Gastrocnemius medialis (tissue), 4 donors: ENCODE measurements around the gene KRT75. TPM values are rescaled to one million over a fixed set of nuclear protein-coding genes. Genes with fewer than 3 reads are reported as not detected.

Source experiments
- ATAC-seq, 2 donors: fragments of 150-250 bp; one replicate each; pipeline ENCODE4 v1.9.1; 2016
- DNase-seq, 2 donors: peaks; one replicate each; pipeline ENCODE4 v3.0.0-alpha.2; 2019
- H3K27ac ChIP-seq, 4 donors: fragments of 200-600 bp; sonication (generic); 1 replicate in 1 of 4; 2 replicates in 3 of 4; pipeline ENCODE4 v1.5.1; 2016 to 2018; ENCODE audit warnings: mild to moderate bottlenecking in 2 of 4, moderate library complexity in 1 of 4
- H3K27me3 ChIP-seq, 3 donors: fragments of 200-600 bp; sonication (generic) in 2 of 3; 1 replicate in 1 of 3; 2 replicates in 2 of 3; pipeline versions ENCODE4 v1.5.1 to v1.6.0; 2016 to 2019; ENCODE audit warnings: mild to moderate bottlenecking in 1 of 3, moderate library complexity in 1 of 3
- H3K36me3 ChIP-seq, 2 donors: fragments of 200-600 bp; sonication (generic) in 1 of 2; one replicate each; pipeline ENCODE4 v1.5.1; 2017 to 2018
- H3K4me1 ChIP-seq, 2 donors: fragments of 200-600 bp; sonication (generic) in 1 of 2; one replicate each; pipeline ENCODE4 v1.5.1; 2016 to 2017; ENCODE audit warnings: mild to moderate bottlenecking in 2 of 2
- H3K4me3 ChIP-seq, 4 donors: fragments of 200-600 bp; sonication (generic) in 3 of 4; 1 replicate in 1 of 4; 2 replicates in 3 of 4; pipeline ENCODE4 v1.5.1; 2016 to 2019; ENCODE audit warnings: mild to moderate bottlenecking in 2 of 4
- H3K9me3 ChIP-seq, 3 donors: fragments of 200-600 bp; sonication (generic) in 2 of 3; 1 replicate in 1 of 3; 2 replicates in 2 of 3; pipeline ENCODE4 v1.5.1; 2016 to 2019
- POLR2A ChIP-seq, 2 donors: fragments of 450-650 bp; IDR thresholded peaks; one replicate each; pipeline ENCODE4 v1.6.1; 2017; ENCODE audit warnings: antibody characterized with exemption in 2 of 2, mild to moderate bottlenecking in 2 of 2, moderate library complexity in 2 of 2
- in situ Hi-C, 4 donors: fragments of 200-750 bp; cut with MboI; loops; one replicate each; pipeline versions ENCODE4 v1.15.0 to v1.8.0; 2017; ENCODE audit warnings: low sequenced_read_pairs in 4 of 4
- intact Hi-C: fragments of 100-400 bp; cut with DNase I; formaldehyde crosslinking; loops from one replicate; pipeline ENCODE4 v1.15.1; 2023; ENCODE audit warnings: low total_unique reads
- total RNA-seq, 4 donors: library from RNA; depleted of rRNA; stranded (reverse); fragments of >200 nt; gene quantifications; one replicate each; pipeline versions ENCODE4 v1.1.0 to v1.2.3, GENCODE V29; 2016
- TF ChIP-seq, protein P1 (sequence below), 5 experiments: fragments of 450-650 bp in 3 of 5; fragments of 200-600 bp in 2 of 5; sonication (generic) in 2 of 5; IDR thresholded peaks in 4 of 5; conservative IDR thresholded peaks in 1 of 5; 1 replicate in 4 of 5; 2 replicates in 1 of 5; pipeline ENCODE4 v1.5.1; 2016 to 2019; ENCODE audit warnings: antibody characterized with exemption in 5 of 5, mild to moderate bottlenecking in 3 of 5, moderate library complexity in 3 of 5

The KRT75 gene
- total RNA-seq, 4 donors from 2014 or later: not detected

DNA sequence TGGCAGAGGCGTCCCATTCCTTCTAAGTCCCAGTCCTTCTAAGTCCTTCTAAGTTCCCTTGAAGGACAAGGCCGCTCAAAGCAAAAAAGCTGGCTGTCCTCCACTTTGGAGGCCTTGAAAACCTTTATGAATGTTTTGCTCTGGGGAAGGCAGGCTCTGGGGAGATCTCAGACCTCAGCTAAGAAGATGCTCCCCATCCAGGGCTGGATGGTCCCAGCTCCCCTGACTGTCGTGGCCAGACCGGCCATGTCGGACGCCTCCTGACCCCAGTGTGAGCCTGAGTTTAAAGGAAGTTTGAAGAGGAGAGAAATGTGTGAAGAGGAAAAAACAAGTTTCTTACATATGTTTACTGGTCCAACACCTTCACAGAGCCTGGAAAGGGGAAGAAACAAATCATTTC is 54.6 kb downstream of the KRT75 start:
- no peak overlapping the region for H3K4me3 ChIP-seq
- in situ Hi-C loops: loop anchor here in 2 of 4 donors (10.0 to 25.0 kb wide), 2 partner anchors 505 to 608 kb away; no protein-coding TSS in a partner anchor
- ATAC-seq (no peak), DNase-seq (no peak)
- no peak overlapping the region for H3K27ac ChIP-seq
- intact Hi-C loops: no loop called here
- no peaks in the 10 kb centered on the region for H3K27me3 ChIP-seq
- no peaks in the 10 kb centered on the region for H3K9me3 ChIP-seq
- no peaks in the 10 kb centered on the region for H3K4me1 ChIP-seq
- no peak for TF ChIP-seq POLR2A (IDR thresholded peaks at IDR 0.05)
- TF ChIP-seq, protein P1, sequence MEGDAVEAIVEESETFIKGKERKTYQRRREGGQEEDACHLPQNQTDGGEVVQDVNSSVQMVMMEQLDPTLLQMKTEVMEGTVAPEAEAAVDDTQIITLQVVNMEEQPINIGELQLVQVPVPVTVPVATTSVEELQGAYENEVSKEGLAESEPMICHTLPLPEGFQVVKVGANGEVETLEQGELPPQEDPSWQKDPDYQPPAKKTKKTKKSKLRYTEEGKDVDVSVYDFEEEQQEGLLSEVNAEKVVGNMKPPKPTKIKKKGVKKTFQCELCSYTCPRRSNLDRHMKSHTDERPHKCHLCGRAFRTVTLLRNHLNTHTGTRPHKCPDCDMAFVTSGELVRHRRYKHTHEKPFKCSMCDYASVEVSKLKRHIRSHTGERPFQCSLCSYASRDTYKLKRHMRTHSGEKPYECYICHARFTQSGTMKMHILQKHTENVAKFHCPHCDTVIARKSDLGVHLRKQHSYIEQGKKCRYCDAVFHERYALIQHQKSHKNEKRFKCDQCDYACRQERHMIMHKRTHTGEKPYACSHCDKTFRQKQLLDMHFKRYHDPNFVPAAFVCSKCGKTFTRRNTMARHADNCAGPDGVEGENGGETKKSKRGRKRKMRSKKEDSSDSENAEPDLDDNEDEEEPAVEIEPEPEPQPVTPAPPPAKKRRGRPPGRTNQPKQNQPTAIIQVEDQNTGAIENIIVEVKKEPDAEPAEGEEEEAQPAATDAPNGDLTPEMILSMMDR (IDR thresholded peaks at IDR 0.05 in 4 of 5, conservative IDR thresholded peaks at IDR 0.05 in 1 of 5): no peak
- no peaks in the 10 kb centered on the region for H3K36me3 ChIP-seq

DNA sequence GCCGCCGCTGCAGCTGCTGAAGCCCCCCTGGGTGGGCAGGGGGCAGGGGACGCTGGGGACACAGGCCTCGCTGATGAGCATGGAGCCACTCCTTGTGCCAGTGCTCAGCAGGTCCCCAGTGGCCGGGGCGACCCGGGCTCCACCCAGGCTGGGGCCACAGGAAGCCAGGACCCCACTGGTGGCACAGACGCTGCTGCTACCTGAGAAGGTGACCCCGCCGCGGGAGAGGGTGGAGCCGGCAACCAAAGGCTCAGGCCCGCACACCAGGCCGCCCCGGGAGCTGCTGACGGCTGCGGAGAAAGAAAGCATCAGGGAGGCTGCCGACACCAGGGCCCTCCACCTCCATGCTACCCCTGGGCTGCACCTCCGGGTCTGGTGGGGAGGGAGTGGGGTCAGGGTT is 56.1 kb downstream of the KRT75 start:
- Histone ChIP-seq H3K27me3 (no peaks in the 10 kb centered on the region), H3K27ac (no peak overlapping the region), H3K9me3 (no peaks in the 10 kb centered on the region), H3K4me3 (no peak overlapping the region), H3K4me1 (no peaks in the 10 kb centered on the region), H3K36me3 (no peaks in the 10 kb centered on the region)
- intact Hi-C loops: no loop called here
- ATAC-seq (no peak), DNase-seq (no peak)
- in situ Hi-C loops: loop anchor here in 2 of 4 donors (10.0 to 25.0 kb wide), 2 partner anchors 507 to 609 kb away; no protein-coding TSS in a partner anchor
- no peak for TF ChIP-seq POLR2A (IDR thresholded peaks at IDR 0.05)
- TF ChIP-seq, protein P1 (IDR thresholded peaks at IDR 0.05 in 4 of 5, conservative IDR thresholded peaks at IDR 0.05 in 1 of 5): no peak

DNA sequence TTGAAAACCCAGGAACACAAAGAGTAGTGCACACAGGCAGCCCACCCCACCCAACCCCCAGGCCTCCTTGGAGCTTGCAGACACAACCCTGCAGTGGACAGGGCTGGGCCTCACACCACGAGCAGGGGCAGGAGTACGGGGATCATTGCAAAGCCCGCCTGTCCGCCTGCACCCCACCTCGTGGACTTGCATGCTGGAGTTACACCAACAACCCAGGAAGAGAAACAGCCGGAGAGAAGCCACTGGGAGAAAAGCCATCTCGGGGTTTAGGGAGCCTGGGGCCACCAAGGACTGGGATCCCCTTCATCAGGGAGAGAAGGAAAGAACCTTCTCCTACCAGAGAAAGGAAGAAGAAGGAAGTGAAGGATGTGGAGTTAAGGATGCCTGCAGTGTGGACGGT is 56.9 kb downstream of the KRT75 start:
- H3K4me3 ChIP-seq: no peak overlapping the region
- in situ Hi-C loops: loop anchor here in 2 of 4 donors (10.0 to 25.0 kb wide), 2 partner anchors 508 to 610 kb away; no protein-coding TSS in a partner anchor
- TF ChIP-seq POLR2A (IDR thresholded peaks at IDR 0.05): no peak
- TF ChIP-seq, protein P1 (IDR thresholded peaks at IDR 0.05 in 4 of 5, conservative IDR thresholded peaks at IDR 0.05 in 1 of 5): no peak
- H3K27ac ChIP-seq: no peak overlapping the region
- no peaks in the 10 kb centered on the region for H3K36me3 ChIP-seq
- intact Hi-C loops: no loop called here
- H3K4me1 ChIP-seq: no peaks in the 10 kb centered on the region
- H3K27me3 ChIP-seq: no peaks in the 10 kb centered on the region
- no peak for DNase-seq
- H3K9me3 ChIP-seq: no peaks in the 10 kb centered on the region
- no peak for ATAC-seq

Other genes with a start within 250 kb of the KRT75 start
- gene KRT80, start 242.4 kb downstream of the KRT75 start, total RNA-seq: under 1 TPM in 2 of 4 donors, not detected in 2; 0.13 to 0.26 TPM
- gene KRT7, start 201.1 kb downstream of the KRT75 start, total RNA-seq: 1 to 10 TPM in 3 of 4 donors, under 1 TPM in 1; 0.39 to 4.4 (median 1.2) TPM
- under 1 TPM in 1 of 4 donors, not detected in 3; 0.24 TPM for gene KRT86, start 159.7 kb downstream of the KRT75 start, total RNA-seq
- gene KRT81, start 142.8 kb downstream of the KRT75 start, total RNA-seq: not detected
- under 1 TPM in 1 of 4 donors, not detected in 3; 0.13 TPM for gene KRT83, start 113.0 kb downstream of the KRT75 start, total RNA-seq
- gene KRT85, start 66.9 kb downstream of the KRT75 start, total RNA-seq: not detected
- gene KRT84, start 48.7 kb downstream of the KRT75 start, total RNA-seq: not detected
- not detected for gene KRT82, start 28.0 kb downstream of the KRT75 start, total RNA-seq
- not detected for gene KRT6B, start 17.8 kb upstream of the KRT75 start, total RNA-seq
- not detected for gene KRT6C, start 39.4 kb upstream of the KRT75 start, total RNA-seq
- not detected for gene KRT6A, start 58.9 kb upstream of the KRT75 start, total RNA-seq
- gene KRT5, start 86.0 kb upstream of the KRT75 start, total RNA-seq: not detected
- gene KRT71, start 118.8 kb upstream of the KRT75 start, total RNA-seq: not detected
- not detected for gene KRT74, start 139.5 kb upstream of the KRT75 start, total RNA-seq
- not detected for gene KRT72, start 167.1 kb upstream of the KRT75 start, total RNA-seq
- not detected for gene KRT73, start 184.2 kb upstream of the KRT75 start, total RNA-seq
- not detected for gene KRT2, start 217.8 kb upstream of the KRT75 start, total RNA-seq
- gene KRT1, start 246.0 kb upstream of the KRT75 start, total RNA-seq: not detected